ENCODE data around the gene CDC42EP4. TPM values are rescaled to one million over a fixed set of nuclear protein-coding genes. Genes with fewer than 3 reads are reported as not detected.

The CDC42EP4 gene
- total and polyA plus RNA-seq, 9 of the 15 experiments (the other 6 are each of a cell fraction or from before 2014, with no cell fraction given): 0.65 to 20.8 (median 12.3) TPM

DNA sequence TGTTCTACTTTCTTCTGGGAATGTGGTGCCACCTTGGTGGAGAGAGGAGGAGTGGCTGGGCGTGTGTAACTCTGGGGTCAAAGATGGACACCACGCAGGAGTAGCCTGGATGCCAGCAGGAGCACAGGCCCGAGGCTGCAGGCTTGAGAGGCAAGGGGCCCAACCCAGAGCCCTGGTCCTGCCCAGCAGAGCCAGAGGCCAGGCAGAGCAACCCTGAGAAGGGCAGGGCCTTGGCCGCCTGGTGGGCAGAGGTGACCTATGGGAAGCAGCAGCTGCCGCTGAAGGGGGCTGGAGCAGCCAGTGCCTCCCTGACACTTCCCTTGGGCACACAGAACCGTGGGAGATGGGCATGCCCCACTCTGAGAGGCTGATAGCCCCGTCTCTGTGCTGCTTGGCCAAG, 32.1 kb downstream of the CDC42EP4 start (continued):
- TF ChIP-seq, protein P1, sequence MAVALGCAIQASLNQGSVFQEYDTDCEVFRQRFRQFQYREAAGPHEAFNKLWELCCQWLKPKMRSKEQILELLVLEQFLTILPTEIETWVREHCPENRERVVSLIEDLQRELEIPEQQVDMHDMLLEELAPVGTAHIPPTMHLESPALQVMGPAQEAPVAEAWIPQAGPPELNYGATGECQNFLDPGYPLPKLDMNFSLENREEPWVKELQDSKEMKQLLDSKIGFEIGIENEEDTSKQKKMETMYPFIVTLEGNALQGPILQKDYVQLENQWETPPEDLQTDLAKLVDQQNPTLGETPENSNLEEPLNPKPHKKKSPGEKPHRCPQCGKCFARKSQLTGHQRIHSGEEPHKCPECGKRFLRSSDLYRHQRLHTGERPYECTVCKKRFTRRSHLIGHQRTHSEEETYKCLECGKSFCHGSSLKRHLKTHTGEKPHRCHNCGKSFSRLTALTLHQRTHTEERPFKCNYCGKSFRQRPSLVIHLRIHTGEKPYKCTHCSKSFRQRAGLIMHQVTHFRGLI (CRISPR knock-in tag; IDR thresholded peaks at IDR 0.05): no peak
- TF ChIP-seq KDM2B (CRISPR knock-in tag; IDR thresholded peaks at IDR 0.05) (no peak), POLR2AphosphoS5 (IDR thresholded peaks at IDR 0.05; ENCODE audit: control insufficient read depth, insufficient read depth, low read depth, low read length) (no peak), ZNF3 (CRISPR knock-in tag; IDR thresholded peaks at IDR 0.05) (no peak), MED1 (CRISPR knock-in tag; IDR thresholded peaks at IDR 0.05; ENCODE audit: borderline replicate concordance) (no peak), ARID2 (IDR thresholded peaks at IDR 0.05) (no peak), ZNF253 (CRISPR knock-in tag; conservative IDR thresholded peaks at IDR 0.05) (no peak), SRF (CRISPR knock-in tag; IDR thresholded peaks at IDR 0.05) (no peak), ZBTB8A (IDR thresholded peaks at IDR 0.05; ENCODE audit: partially characterized antibody) (no peak), KLF10 (CRISPR knock-in tag; IDR thresholded peaks at IDR 0.05) (no peak), ZNF12 (CRISPR knock-in tag; IDR thresholded peaks at IDR 0.05) (no peak), TEAD2 (tag; IDR thresholded peaks at IDR 0.05) (no peak)
- TF ChIP-seq, protein P2, sequence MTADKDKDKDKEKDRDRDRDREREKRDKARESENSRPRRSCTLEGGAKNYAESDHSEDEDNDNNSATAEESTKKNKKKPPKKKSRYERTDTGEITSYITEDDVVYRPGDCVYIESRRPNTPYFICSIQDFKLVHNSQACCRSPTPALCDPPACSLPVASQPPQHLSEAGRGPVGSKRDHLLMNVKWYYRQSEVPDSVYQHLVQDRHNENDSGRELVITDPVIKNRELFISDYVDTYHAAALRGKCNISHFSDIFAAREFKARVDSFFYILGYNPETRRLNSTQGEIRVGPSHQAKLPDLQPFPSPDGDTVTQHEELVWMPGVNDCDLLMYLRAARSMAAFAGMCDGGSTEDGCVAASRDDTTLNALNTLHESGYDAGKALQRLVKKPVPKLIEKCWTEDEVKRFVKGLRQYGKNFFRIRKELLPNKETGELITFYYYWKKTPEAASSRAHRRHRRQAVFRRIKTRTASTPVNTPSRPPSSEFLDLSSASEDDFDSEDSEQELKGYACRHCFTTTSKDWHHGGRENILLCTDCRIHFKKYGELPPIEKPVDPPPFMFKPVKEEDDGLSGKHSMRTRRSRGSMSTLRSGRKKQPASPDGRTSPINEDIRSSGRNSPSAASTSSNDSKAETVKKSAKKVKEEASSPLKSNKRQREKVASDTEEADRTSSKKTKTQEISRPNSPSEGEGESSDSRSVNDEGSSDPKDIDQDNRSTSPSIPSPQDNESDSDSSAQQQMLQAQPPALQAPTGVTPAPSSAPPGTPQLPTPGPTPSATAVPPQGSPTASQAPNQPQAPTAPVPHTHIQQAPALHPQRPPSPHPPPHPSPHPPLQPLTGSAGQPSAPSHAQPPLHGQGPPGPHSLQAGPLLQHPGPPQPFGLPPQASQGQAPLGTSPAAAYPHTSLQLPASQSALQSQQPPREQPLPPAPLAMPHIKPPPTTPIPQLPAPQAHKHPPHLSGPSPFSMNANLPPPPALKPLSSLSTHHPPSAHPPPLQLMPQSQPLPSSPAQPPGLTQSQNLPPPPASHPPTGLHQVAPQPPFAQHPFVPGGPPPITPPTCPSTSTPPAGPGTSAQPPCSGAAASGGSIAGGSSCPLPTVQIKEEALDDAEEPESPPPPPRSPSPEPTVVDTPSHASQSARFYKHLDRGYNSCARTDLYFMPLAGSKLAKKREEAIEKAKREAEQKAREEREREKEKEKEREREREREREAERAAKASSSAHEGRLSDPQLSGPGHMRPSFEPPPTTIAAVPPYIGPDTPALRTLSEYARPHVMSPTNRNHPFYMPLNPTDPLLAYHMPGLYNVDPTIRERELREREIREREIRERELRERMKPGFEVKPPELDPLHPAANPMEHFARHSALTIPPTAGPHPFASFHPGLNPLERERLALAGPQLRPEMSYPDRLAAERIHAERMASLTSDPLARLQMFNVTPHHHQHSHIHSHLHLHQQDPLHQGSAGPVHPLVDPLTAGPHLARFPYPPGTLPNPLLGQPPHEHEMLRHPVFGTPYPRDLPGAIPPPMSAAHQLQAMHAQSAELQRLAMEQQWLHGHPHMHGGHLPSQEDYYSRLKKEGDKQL (CRISPR knock-in tag; IDR thresholded peaks at IDR 0.05; ENCODE audit: borderline replicate concordance): no peak
